IMR-90 (cell line): ENCODE data around the gene ERGIC1. TPM values are rescaled to one million over a fixed set of nuclear protein-coding genes. Genes with fewer than 3 reads are reported as not detected.
A peak's percentile ranks its signal among the peaks of the same experiment; 100 is the strongest.
"Not testable (repeated sequence)": the region's sequence is repeated elsewhere in the genome, so short reads cannot be mapped to it uniquely, and the experiment has no call there.

Source experiments
- ATAC-seq: fragments of 200-7000 bp; cut with Tn5 transposase; 2 replicates; pipeline ENCODE4 v1.9.1; 2020; ENCODE audit warnings: low read depth, mild to moderate bottlenecking, moderate library complexity
- BruUV-seq: library from RNA; stranded (reverse); fragments of 400-500 nt; replicated peaks from 2 replicates; lab custom pipeline; 2021; lab: Mats Ljungman, UMichigan
- CTCF ChIA-PET: fragments of 300-600 bp; formaldehyde crosslinking; extraction: SDS; loops from one replicate; lab custom pipeline; 2021; ENCODE audit warnings: antibody characterized with exemption; lab: Yijun Ruan, JAX
- POLR2A ChIA-PET: fragments of 300-600 bp; sonication (Branson Sonifier 250); formaldehyde crosslinking; loops from one replicate; lab custom pipeline; 2022; ENCODE audit warnings: antibody characterized with exemption; ENCODE audit not compliant: unreplicated experiment; lab: Charles Lee
- DNase-seq: peaks from one replicate; pipeline ENCODE4 v3.0.0; 2013
- H2AFZ ChIP-seq: replicated peaks from 2 replicates; pipeline ENCODE3; 2013; ENCODE audit warnings: low read length, mild to moderate bottlenecking; ENCODE audit not compliant: poor library complexity
- H2AK5ac ChIP-seq: 2 replicates; pipeline ENCODE4 v1.6.1; 2013; ENCODE audit warnings: low read depth, low read length, inconsistent platforms
- H2AK9ac ChIP-seq: replicated peaks from 2 replicates; pipeline ENCODE3; 2013; ENCODE audit warnings: mild to moderate bottlenecking, low read depth, low read length, moderate library complexity; ENCODE audit not compliant: poor library complexity
- H2BK120ac ChIP-seq: 2 replicates; pipeline ENCODE4 v1.6.1; 2013; ENCODE audit warnings: low read depth, low read length, inconsistent platforms
- H2BK15ac ChIP-seq: 3 replicates; pipeline ENCODE4 v1.6.1; 2013; ENCODE audit warnings: low read depth, low read length, inconsistent platforms
- H2BK20ac ChIP-seq: 2 replicates; pipeline ENCODE4 v1.6.1; 2013; ENCODE audit warnings: low read depth, mild to moderate bottlenecking, inconsistent platforms, low read length, moderate library complexity
- H2BK5ac ChIP-seq: 2 replicates; pipeline ENCODE4 v1.6.1; 2013; ENCODE audit warnings: mild to moderate bottlenecking, low read depth, low read length, inconsistent platforms; ENCODE audit not compliant: poor library complexity, severe bottlenecking
- H3K14ac ChIP-seq: replicated peaks from 2 replicates; pipeline ENCODE4 v1.6.1; 2013; ENCODE audit warnings: low read depth, low read length, inconsistent platforms
- H3K18ac ChIP-seq: 2 replicates; pipeline ENCODE4 v1.6.1; 2013; ENCODE audit warnings: low read depth, low read length, control low read depth
- H3K23ac ChIP-seq: 2 replicates; pipeline ENCODE4 v1.6.1; 2013; ENCODE audit warnings: low read depth, low read length, inconsistent platforms
- H3K27ac ChIP-seq: 2 replicates; pipeline ENCODE4 v1.5.1; 2013; ENCODE audit warnings: mild to moderate bottlenecking, control low read depth, low read length; ENCODE audit not compliant: insufficient read depth
- H3K27me3 ChIP-seq: 2 replicates; pipeline ENCODE4 v1.6.1; 2013; ENCODE audit warnings: low read length; ENCODE audit not compliant: control insufficient read depth, insufficient read depth
- H3K36me3 ChIP-seq: 2 replicates; pipeline ENCODE4 v1.6.1; 2013; ENCODE audit warnings: low read length, mixed read lengths; ENCODE audit not compliant: control insufficient read depth, insufficient read depth
- H3K4ac ChIP-seq: 2 replicates; pipeline ENCODE4 v1.6.1; 2013; ENCODE audit warnings: low read depth, low read length, inconsistent platforms
- H3K4me1 ChIP-seq: 2 replicates; pipeline ENCODE4 v1.6.1; 2013; ENCODE audit warnings: low read length, mixed read lengths; ENCODE audit not compliant: control insufficient read depth, insufficient read depth
- H3K4me2 ChIP-seq: 2 replicates; pipeline ENCODE4 v1.6.1; 2013; ENCODE audit warnings: low read depth, mild to moderate bottlenecking, control low read depth, low read length, moderate library complexity
- H3K4me3 ChIP-seq: 2 replicates; pipeline ENCODE4 v1.5.1; 2013; ENCODE audit warnings: low read depth, mild to moderate bottlenecking, control low read depth, low read length, moderate library complexity; ENCODE audit not compliant: insufficient read depth
- H3K56ac ChIP-seq: 2 replicates; pipeline ENCODE4 v1.6.1; 2013; ENCODE audit warnings: low read length, inconsistent platforms; ENCODE audit not compliant: insufficient read depth; ENCODE audit errors: extremely low read depth
- H3K79me1 ChIP-seq, 2 experiments: 2 replicates each; pipeline ENCODE4 v1.6.1; 2013; ENCODE audit warnings: low read length in 2 of 2, inconsistent platforms in 1 of 2, low read depth in 1 of 2
- H3K9ac ChIP-seq: 2 replicates; pipeline ENCODE4 v1.6.1; 2013; ENCODE audit warnings: low read depth, low read length, control low read depth
- H3K9me1 ChIP-seq: 2 replicates; pipeline ENCODE4 v1.6.1; 2013; ENCODE audit warnings: low read length, inconsistent platforms; ENCODE audit not compliant: insufficient read depth
- H3K9me3 ChIP-seq: 2 replicates; pipeline ENCODE4 v1.6.1; 2013; ENCODE audit warnings: low read length; ENCODE audit not compliant: control insufficient read depth, insufficient read depth
- H4K20me1 ChIP-seq: 2 replicates; pipeline ENCODE4 v1.6.1; 2013; ENCODE audit warnings: low read length, inconsistent platforms; ENCODE audit not compliant: insufficient read depth
- H4K5ac ChIP-seq: 2 replicates; pipeline ENCODE4 v1.6.1; 2013; ENCODE audit warnings: mild to moderate bottlenecking, low read depth, low read length, control low read depth
- H4K8ac ChIP-seq, 2 experiments: 2 replicates each; pipeline ENCODE4 v1.6.1; 2013; ENCODE audit warnings: low read depth in 2 of 2, low read length in 2 of 2, control low read depth in 1 of 2, inconsistent platforms in 1 of 2
- H4K91ac ChIP-seq: 2 replicates; pipeline ENCODE4 v1.6.1; 2013; ENCODE audit warnings: low read depth, low read length, inconsistent platforms; ENCODE audit not compliant: insufficient read depth
- CEBPB ChIP-seq: IDR thresholded peaks from 2 replicates; pipeline ENCODE4 v1.6.1; 2012; ENCODE audit warnings: low read depth, low read length, improper control_type of control experiment
- MAFK ChIP-seq: IDR thresholded peaks from 2 replicates; pipeline ENCODE4 v1.6.1; 2012; ENCODE audit warnings: low read depth, low read length, improper control_type of control experiment
- WGBS, 2 experiments: methylation state at CpG; one replicate each; pipeline versions ENCODE4 v1.1.5 to v1.1.7; 2013; ENCODE audit warnings: missing lambda C conversion rate in 2 of 2; ENCODE audit not compliant: insufficient read length in 1 of 2; ENCODE audit errors: extremely low coverage in 2 of 2; 5-methylcytosine and 5-hydroxymethylcytosine counted together
- dilution Hi-C: fragments of 300-500 bp; cut with HindIII; formaldehyde crosslinking; loops from one replicate; pipeline ENCODE4 v1.14.3; 2018; ENCODE audit warnings: low sequenced_read_pairs; ENCODE audit not compliant: unreplicated experiment
- in situ Hi-C: fragments of 300-500 bp; cut with MboI; formaldehyde crosslinking; loops from 3 replicates; pipeline ENCODE4 v1.14.3; 2019; ENCODE audit warnings: low sequenced_read_pairs, inconsistent platforms, mixed read lengths
- intact Hi-C: fragments of 100-400 bp; cut with micrococcal nuclease; formaldehyde crosslinking; loops from 2 replicates; pipeline ENCODE4 v1.10.0; 2022
- polyA plus RNA-seq, 3 experiments: library from polyadenylated mRNA; depleted of rRNA; stranded (reverse); fragments of >200 nt; gene quantifications; 2 replicates each; pipeline ENCODE4 v1.2.3, GENCODE V29; 2012; ENCODE audit warnings: low replicate concordance in 1 of 3
- total RNA-seq: library from RNA; depleted of rRNA; stranded (reverse); fragments of >200 nt; gene quantifications from 2 replicates; pipeline ENCODE4 v1.2.3, GENCODE V29; 2012
- TF ChIP-seq, protein P1 (sequence below): fragments of 150-350 bp; IDR thresholded peaks from 2 replicates; pipeline ENCODE4 v1.6.1; 2017; ENCODE audit warnings: mild to moderate bottlenecking, antibody characterized with exemption, low read length, low read depth

ERGIC1 gene
- total and polyA plus RNA-seq, 2 of the 4 experiments (the other 2 are of a cell fraction), result 134 to 192 TPM

DNA sequence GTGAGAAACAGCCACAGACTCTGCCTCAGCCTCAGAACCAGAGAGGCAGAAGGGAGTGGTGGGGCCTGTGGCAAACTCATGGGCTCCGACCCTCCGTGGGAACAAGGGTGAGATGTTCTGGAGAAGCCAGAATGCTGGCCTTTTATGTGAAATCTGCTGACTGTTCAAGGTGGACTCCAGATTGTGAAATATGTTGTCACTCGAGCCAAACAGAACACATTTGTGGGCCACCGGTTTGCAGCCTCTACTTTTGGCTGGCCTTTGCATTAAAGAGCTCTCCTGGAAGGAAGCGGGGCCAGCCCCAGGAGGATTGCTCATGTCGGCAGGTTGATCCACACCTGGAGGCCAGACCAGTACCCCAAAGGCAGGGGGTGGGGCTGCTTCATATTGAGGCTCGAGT is 62.4 kb downstream of the ERGIC1 start:
- H2BK15ac ChIP-seq, result peak overlapping the region; percentile 79
- no TSS peak for BruUV-seq
- H3K36me3 ChIP-seq, result peaks cover 18% of the 10 kb centered on the region
- no peak overlapping the region for H2AK9ac ChIP-seq
- peak overlapping the region; percentile 68; the same call in 1 of the 2 replicates for H3K56ac ChIP-seq
- H3K4me3 ChIP-seq, result no peak overlapping the region
- H3K9ac ChIP-seq, result peak overlapping the region; percentile 86
- no CpG with 5 or more reads among the region's 7 CpGs for WGBS, 2 experiments
- H3K27ac ChIP-seq, result peak overlapping the region; percentile 98
- POLR2A ChIA-PET, result no interaction called here
- ATAC-seq (no peak), DNase-seq (no peak)
- in situ Hi-C loops, result no loop called here
- peak overlapping the region; percentile 89 to 91; a peak in 3 of 4 replicates for H4K8ac ChIP-seq
- H3K4me1 ChIP-seq, result peaks cover 33% of the 10 kb centered on the region
- dilution Hi-C loops, result no loop called here
- H2AK5ac ChIP-seq, result peak overlapping the region; percentile 97
- H2BK120ac ChIP-seq, result peak overlapping the region; percentile 97
- peak overlapping the region; percentile 98 for H2BK5ac ChIP-seq
- H2AFZ ChIP-seq, result no peak overlapping the region
- no peaks in the 10 kb centered on the region for H3K27me3 ChIP-seq
- H3K4me2 ChIP-seq, result no peak overlapping the region
- H3K9me1 ChIP-seq, result peaks cover 25% of the 10 kb centered on the region
- H3K14ac ChIP-seq, result peak overlapping the region; percentile 62
- no peaks in the 10 kb centered on the region for H3K9me3 ChIP-seq
- H3K23ac ChIP-seq, result peak overlapping the region; percentile 65; the same call in 1 of the 2 replicates
- peak overlapping the region; percentile 77 for H2BK20ac ChIP-seq
- peaks cover 40 to 73% of the 10 kb centered on the region in 2 experiments for H3K79me1 ChIP-seq
- CTCF ChIA-PET, result no interaction called here
- intact Hi-C loops, result no loop called here
- TF ChIP-seq, protein P1, sequence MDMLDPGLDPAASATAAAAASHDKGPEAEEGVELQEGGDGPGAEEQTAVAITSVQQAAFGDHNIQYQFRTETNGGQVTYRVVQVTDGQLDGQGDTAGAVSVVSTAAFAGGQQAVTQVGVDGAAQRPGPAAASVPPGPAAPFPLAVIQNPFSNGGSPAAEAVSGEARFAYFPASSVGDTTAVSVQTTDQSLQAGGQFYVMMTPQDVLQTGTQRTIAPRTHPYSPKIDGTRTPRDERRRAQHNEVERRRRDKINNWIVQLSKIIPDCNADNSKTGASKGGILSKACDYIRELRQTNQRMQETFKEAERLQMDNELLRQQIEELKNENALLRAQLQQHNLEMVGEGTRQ, result no peak
- TF ChIP-seq CEBPB (peak; percentile 72), MAFK (0 out of 2 replicates have a peak, but pooled peaks have one; percentile 22)
- H3K4ac ChIP-seq, result peak overlapping the region; percentile 99
- H4K20me1 ChIP-seq, result no peaks in the 10 kb centered on the region; the same call in 1 of the 2 replicates
- peak overlapping the region; percentile 50 for H4K5ac ChIP-seq
- peak overlapping the region; percentile 99 for H4K91ac ChIP-seq
- H3K18ac ChIP-seq, result peak overlapping the region; percentile 82

DNA sequence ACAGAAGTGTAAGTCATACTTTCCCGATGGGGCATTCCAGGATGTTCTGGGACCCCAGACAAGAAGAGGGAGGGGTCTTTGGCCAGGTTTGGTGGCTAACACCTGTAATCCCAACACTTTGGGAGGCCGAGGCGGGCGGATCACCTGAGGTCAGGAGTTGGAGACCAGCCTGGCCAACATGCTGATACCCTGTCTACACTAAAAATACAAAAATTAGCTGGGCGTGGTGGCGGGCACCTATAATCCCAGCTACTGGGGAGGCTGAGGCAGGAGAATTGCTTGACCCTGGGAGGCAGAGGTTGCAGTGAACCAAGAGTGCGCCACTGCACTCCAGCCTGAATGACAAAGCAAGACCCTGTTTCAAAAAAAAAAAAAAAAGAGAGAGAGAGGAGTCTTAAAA is 63.0 kb downstream of the ERGIC1 start:
- H2AK9ac ChIP-seq, result peak overlapping the region; percentile 26
- TSS peak; percentile 89 for BruUV-seq
- dilution Hi-C loops, H3K4me3 ChIP-seq, in situ Hi-C loops, H4K20me1 ChIP-seq, H3K9me3 ChIP-seq, H2AFZ ChIP-seq, ATAC-seq, intact Hi-C loops, H3K27me3 ChIP-seq, DNase-seq: not testable (repeated sequence)
- H3K18ac ChIP-seq, result peak overlapping the region; percentile 82
- H3K9me1 ChIP-seq, result peaks cover 28% of the 10 kb centered on the region
- peak overlapping the region; percentile 89 to 91 for H4K8ac ChIP-seq
- H3K4me2 ChIP-seq, result peak overlapping the region; percentile 14
- peak overlapping the region; percentile 95 for H3K56ac ChIP-seq
- ChIA-PET POLR2A (interaction anchor here (1.3 kb wide), 1 partner anchor 27 kb away, joined by 4 read pairs; no protein-coding TSS in a partner anchor), CTCF (interaction anchor here (0.6 to 1.3 kb wide), 3 partner anchors 18 to 1086 kb away, joined by 3 to 4 read pairs (median 4); no protein-coding TSS in a partner anchor)
- peak overlapping the region; percentile 86 for H3K9ac ChIP-seq
- peak overlapping the region; percentile 98 for H3K27ac ChIP-seq
- peaks cover 20% of the 10 kb centered on the region for H3K36me3 ChIP-seq
- peak overlapping the region; percentile 98 for H2BK5ac ChIP-seq
- peak overlapping the region; percentile 50 for H4K5ac ChIP-seq
- H3K4me1 ChIP-seq, result peaks cover 34% of the 10 kb centered on the region
- peak overlapping the region; percentile 79 for H2BK15ac ChIP-seq
- H4K91ac ChIP-seq, result peak overlapping the region; percentile 99
- peaks cover 46 to 72% of the 10 kb centered on the region in 2 experiments for H3K79me1 ChIP-seq
- H2AK5ac ChIP-seq, result peak overlapping the region; percentile 97
- peak overlapping the region; percentile 97 for H2BK20ac ChIP-seq
- H3K4ac ChIP-seq, result peak overlapping the region; percentile 99
- H3K14ac ChIP-seq, result peak overlapping the region; percentile 96
- WGBS, 2 experiments, result no CpG with 5 or more reads among the region's 7 CpGs
- H3K23ac ChIP-seq, result peak overlapping the region; percentile 95
- peak overlapping the region; percentile 97 for H2BK120ac ChIP-seq
